HG02678 (cell line): ENCODE results near the gene FAM43A.

ENCODE experiments used
- ATAC-seq: cut with Tn5 transposase; IDR thresholded peaks from one replicate; pipeline ENCODE4 v1.9.1; 2021; ENCODE audit warnings: mild to moderate bottlenecking, moderate library complexity; ENCODE audit not compliant: unreplicated experiment

The FAM43A gene

DNA sequence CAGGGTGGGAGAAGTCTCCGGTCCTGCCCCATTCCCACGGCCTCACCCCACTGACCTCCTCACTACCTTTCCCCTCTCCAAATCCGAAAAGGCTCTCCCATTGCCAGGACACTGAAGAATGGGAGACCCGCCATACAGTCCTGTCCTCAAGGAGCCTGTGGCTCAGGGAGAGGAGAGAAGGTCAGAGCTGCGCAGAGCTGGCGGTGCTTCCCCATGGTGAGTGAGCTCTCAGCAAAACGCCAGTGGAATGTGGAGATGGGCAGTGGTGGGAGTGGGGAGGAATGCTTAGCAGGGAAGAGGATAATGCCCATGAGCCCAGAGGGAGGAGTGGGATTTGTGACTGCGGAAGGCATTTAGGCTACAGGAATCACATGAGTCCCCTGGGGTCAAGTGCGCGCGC, 20.1 kb downstream of the FAM43A start:
- no peak for ATAC-seq

DNA sequence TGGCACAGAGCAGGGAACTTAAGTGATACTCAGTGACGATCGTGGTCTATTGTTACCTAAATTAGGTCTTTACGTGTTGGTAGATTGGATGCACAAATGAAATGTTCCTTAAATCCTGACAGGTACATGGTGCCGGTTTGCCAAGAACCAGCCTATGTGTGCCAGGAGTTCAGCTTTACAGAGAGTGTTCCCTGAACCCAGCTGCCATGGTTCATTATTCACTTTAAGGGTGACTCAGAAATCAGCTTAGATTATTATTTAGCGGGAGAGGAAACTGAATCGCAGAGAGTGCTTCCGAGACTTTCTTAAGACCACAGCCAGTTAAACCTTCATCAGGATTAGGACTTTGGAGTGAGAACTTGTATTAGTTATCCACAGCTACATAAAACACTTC, 21.5 kb downstream of the FAM43A start:
- ATAC-seq: no peak

DNA sequence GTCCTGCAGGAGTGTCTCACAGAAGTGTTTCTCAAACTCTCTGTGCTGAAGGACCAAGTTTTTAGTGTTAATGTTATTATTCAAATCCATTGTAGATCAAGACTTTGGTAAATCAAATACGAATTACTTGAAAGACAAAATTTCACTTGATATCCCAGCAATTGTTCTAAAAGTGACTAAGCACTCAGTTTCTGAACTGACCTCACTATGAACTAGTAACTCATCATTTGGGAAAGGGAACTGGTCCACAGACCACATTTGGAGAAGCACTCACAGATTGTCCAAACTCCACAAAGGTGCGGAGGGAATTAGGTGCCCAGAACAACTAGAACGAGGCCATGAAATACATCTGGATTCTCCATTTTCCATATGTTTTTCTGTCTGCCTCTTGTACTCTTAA, 25.6 kb downstream of the FAM43A start:
- ATAC-seq: no peak

DNA sequence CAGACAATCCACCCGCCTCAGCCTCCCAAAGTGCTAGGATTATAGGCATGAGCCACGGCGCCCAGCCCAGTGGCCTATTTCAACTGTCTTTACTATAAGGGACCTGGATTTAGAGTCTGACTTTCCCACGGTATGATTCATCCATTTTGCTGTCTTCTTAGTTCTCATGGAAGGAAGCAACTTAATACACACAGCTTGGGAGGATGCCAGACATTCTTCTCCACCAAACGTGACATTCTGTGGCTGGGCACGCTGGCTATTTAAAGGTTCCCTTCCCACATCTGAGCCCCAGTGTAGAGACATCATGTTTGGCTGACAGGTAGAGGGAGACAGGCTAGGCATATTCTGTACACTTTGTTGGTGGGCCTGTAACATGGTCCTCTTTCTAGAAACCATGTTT, 26.2 kb downstream of the FAM43A start:
- ATAC-seq: no peak

DNA sequence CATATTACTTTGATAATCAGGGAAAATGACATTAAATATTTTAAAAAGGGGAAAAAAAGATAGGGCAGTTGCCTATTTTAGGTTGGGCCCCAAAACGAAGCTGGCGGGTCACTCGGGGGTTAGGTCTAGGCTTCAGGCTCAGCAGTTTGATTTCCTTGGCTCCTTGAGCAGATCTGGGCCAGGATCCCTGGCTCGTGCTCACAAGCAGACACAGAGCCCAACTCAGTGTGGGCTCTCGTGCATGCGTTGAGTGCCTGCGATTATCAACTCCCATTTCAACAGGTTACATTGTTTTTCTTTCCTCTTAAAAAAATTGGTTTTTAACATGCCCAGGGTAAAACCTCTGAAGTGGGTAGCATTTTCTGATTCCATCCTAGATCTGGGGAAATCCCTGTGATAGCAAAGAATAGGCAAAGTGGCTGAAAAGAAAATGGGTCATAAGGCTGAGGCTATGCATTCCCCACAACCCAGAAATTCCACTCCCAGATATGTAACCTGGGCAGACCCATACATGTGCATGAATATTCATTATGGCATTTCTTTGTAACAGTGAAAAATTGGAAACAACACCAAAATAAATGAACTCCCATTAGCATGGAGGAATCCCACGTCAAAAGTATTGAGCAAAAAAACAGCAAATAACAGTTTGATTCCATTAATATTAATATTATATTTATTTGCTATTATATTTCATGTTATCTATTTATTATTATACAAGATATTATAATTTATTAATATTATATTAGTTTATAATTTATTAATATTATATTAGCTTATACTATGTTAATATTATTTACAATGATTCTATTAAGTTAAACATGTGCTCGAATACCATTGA, 27.8 kb downstream of the FAM43A start:
- ATAC-seq: no peak

DNA sequence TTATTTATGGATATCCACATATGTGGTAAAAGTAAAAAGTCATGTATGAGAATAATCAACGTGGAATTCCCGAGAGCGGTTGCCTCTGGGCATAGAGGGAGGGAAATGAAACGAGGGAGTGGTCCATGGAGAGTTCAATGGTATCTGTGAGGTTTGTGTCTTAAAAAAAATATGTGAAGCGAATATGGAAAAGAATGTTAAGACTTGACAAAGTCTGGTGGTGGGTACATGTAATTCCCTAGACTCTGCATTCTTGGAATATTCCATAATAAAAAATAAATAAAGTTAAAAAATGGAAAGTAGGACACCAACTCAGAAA, 28.4 kb downstream of the FAM43A start:
- ATAC-seq: no peak

DNA sequence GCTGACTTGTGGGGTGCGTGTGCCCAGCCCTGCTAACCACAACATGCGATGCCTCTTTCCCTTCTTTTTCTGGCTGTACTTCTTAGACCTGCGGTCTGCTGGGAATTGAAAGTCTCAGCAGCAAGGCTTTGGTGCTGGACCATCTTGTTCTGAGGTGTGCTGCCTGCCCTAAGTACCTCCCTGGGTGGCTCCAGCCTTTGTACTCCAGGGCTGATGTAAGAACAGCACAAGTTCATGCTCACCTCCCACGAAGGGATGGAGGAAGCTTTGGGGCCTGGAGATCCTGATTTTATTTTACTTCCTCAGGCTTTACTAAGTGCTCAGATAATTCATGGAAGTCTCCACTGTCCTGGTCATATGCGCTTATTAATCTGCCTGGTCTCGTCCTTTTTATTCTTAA, 28.9 kb downstream of the FAM43A start:
- no peak for ATAC-seq

DNA sequence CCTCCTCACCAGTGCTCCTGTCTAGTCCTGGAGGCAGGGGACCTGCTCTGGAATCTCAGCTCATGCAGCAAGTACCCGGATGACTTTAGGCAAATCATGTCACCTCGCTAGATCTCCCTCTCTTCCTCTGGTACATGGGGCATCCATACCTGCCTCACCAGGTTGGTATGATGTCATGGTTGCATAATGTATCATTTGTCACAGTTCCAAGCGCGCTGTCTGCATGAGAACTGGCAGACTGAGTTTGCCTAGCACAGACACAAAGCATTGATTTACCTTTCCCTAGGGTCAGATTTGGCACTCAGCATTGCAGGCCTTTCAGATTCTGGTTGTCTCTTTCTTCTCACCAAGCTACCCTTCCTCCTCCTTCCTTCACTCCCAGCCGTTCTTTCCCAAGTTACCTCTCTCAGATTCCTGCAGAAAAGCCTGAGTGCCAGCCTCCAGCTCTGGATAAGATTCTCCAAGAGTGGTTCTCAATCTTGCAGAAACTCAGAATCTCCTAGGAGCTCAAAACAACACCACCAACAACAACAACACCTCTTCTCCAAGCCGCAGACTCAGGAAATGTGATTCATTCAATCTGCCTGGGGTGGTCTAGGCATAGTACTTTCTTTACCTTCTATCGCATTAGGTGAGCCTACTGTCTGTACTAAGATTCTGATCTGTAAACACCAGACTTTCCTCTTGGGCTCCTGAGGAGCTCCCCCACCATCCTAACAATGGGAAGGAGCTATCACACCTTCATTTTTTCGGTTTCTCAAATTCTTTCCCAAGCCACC, 29.5 kb downstream of the FAM43A start:
- ATAC-seq: no peak

DNA sequence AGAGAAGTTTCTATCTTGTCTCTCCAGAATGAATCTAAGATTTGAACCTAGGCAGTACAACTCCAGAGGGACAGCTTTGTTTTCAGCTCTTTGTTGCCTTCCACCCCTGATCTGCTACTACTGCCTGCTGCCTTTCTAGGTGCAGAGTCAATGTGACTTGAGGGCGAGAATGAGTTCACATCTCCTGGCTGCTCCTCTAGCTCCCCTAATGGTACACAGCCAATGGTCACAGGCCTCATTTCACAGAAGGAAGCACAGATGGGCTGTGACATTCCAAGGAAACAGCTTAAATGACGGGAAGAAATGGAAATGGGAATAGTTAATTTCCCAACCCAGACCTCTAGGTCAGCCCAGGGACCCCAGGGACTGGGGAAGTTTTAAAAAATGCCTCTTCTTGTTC, 32.4 kb downstream of the FAM43A start:
- no peak for ATAC-seq

DNA sequence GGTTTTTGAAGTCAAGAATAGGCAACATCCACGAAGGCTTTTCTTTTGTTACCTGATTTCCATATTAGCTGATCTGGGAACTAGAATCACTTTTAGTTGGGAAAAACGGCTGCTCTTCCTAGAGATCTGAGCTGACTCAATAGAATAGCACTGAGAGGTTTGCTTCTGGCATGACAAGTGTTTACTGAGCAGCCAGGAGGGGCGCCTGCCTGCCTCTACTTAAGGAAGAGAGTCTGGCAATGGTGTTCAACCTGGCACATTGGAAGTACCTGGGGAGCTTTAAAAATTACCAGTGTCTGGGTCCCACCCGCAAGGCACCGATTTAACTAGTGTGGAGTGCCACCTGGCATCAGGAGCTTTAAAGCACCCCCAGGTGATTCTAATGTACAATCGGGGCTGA, 34.4 kb downstream of the FAM43A start:
- no peak for ATAC-seq

DNA sequence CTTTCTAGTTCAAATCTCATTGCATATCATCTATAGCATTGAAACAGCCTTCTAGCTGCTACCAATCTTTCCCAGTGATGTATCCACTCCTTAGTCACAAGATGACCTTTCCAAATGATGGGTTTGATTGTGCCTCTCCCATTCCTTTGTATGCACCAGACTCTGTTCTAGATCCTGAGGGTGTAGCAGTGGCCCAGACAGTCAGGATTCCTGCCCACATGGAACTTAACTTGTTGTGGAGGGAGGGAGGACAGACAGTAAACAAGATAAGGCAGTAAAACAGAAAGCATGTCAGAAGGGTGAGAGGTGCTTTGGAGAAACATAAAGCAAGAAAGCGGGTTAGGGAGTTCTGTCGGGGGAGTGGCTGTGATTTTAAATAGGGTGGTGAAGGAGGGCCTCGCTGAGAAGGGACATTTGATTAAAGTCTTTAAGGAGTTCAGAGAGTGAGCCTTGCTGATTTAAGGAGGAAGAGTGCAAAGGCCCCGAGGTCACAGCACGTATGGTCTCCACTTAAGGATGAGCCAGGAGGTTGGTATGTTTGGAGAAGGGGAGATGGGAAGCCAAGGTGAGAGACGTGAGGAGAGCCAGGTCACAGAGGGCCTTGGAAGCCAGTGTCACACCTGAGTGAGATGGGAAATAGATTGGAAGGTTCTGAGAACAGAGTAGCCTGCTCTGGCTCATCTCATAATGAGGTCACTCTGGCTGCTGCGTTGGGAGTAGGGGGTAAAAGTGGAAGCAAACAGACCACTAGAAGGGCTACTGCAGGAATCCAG, 38.3 kb downstream of the FAM43A start:
- ATAC-seq: no peak

DNA sequence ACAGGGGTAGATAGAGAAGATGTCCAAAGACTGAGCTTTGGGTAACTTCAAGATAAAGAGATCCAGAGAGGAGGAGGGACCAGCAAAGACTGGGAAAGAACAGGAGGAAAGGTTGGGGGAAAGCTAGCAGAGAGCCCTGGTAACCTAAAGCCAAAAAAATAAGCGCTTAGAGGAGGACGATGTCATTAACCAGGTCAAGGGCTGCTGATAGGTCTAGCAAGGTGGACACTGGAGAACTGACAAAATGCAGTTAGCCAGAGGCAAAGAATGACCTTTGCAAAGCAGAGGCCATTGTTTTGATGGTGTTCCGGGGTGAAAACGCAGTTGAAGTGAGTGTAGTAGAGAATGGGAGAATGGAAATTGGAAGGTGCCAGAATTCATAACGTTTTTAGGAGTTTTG, 39.7 kb downstream of the FAM43A start:
- ATAC-seq: no peak

DNA sequence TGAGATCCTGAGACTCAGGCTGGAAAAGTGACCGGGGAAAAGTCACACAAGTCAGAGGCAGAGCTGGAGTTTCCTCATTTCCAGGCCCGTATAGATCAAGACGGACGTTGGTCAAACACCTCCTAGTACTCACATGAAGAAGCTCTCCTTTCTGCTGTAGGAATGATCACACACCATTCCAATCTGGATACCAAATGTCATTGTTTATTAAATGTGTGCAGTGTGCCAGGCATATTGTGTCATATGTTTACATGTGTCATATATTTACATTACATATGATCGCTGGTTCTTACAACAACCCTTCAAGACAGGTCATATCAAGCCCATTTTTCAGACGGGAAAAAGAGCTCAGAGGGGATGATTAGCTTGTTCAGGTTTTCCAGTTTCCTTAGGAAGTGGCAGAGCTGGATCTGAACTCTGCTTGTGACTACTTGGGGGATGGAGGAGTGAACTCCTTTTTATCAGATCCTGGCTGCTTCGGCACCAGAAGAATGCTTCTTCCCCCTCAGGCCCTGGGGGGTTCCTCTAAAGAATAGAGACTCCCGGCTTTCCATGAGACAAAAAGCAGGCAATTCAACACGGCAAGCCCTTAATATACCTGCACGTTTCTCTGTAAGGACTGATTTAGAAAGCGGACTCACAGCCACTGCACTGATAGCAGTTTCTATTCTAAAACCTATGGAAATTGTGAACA, 41.9 kb downstream of the FAM43A start:
- ATAC-seq: no peak

DNA sequence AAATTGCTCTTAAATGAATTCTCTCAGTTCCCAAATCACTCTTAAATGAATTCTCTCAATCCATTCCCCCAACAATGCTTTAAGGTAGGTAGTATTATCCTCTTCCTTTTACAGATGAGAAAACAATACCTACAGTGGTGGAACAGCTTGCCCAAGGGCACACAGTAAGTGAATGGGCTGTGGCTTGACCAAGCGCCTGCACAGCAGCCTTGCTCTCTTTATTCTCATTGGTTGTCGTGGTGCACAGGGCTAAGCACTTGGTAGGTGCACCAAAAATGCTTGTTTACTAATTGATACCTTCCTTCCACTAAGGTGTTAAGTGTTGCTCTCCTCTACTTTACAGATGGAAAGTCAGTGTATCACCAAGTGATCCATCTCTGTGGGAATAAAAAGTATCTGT, 43.3 kb downstream of the FAM43A start:
- no peak for ATAC-seq

DNA sequence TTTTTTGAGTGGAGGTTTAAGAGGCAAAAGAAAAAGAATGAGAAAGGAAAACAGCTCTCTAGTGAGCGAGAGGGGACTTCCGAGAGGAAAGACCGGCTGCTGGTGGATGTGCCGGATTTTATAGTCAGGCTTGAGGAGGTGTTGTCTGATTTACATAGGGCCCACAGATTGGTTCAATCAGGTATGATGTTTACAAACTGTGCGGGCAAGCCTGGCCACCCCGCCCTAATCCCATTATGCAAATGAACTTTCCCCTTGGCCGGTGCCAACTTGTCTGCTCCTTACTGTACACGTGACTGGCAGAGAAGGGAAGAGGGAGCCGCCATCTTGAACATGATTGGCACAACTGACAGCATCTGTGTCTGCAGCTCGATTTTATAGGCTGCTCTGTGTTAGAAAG, 44.7 kb downstream of the FAM43A start:
- ATAC-seq: no peak

DNA sequence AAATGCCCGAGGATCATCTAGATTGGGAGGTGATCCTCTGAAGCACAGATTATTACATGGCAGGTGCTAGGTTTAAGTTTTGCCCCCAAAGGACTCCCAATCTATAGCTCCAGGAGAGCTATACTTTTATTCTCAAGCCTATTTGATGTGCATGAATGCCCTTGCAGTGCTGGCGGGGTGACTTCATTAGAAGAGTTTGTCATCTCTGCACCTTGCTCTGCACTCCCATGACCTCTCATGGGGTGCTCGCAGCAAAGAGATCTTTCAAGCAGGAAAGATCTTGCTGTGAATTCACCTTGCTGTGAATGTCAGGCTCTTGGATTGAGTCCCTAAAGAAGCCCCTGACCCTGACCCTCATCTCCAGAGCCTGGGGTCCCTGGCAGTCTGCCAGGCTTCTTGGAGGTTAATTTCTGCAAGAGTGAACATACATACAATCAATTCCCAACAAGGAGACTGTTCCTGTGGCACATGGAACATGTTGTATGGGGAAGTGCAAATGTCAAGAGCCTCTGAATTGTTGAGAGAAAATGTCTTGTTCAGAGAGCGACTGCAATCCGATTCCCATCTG, 45.9 kb downstream of the FAM43A start:
- ATAC-seq: no peak

DNA sequence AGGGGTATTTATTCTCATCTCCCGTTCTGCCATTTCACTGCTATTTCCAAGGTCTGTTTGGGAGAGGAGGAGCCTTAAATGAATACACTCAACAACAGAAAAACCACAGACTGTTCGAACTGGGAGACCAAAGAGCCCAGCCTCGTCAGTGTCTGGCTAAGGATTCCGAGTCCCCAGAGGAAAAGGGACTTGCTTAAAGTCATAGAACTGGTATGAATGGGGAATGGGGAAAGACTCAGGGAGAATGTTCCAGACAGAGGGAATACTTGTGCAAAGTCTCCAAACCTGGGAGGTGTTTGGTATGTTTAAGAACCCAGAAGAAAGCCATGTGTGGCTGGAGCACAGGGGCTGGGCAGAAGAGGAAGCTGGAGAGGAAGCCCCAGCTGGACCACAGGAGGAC, 46.9 kb downstream of the FAM43A start:
- ATAC-seq: no peak

DNA sequence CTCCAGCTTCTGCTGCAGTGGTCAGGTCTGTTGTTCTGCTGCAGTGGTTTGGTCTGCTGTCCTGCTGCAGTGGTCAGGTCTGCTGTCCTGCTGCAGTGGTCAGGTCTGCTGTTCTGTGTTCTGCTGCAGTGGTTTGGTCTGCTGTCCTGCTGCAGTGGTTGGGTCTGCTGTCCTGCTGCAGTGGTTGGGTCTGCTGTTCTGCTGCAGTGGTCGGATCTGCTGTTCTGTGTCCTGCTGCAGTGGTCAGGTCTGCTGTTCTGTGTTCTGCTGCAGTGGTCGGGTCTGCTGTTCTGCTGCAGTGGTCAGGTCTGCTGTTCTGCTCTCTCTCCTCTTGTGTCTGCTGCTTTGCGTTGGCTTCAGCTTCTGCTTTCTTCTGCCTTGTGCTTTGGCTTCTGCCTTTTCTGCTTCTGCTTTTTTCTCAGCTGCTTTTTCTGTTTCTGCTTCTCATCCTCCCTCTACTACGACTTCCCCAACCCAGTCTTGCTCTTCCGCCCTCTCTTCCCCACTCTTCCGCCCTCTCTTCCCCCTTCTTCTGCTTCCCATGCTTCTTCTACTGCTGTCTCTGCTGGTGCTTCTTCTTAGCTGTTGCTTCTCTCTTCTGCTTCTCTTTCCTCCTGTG, 50.7 kb downstream of the FAM43A start:
- ATAC-seq: no peak

DNA sequence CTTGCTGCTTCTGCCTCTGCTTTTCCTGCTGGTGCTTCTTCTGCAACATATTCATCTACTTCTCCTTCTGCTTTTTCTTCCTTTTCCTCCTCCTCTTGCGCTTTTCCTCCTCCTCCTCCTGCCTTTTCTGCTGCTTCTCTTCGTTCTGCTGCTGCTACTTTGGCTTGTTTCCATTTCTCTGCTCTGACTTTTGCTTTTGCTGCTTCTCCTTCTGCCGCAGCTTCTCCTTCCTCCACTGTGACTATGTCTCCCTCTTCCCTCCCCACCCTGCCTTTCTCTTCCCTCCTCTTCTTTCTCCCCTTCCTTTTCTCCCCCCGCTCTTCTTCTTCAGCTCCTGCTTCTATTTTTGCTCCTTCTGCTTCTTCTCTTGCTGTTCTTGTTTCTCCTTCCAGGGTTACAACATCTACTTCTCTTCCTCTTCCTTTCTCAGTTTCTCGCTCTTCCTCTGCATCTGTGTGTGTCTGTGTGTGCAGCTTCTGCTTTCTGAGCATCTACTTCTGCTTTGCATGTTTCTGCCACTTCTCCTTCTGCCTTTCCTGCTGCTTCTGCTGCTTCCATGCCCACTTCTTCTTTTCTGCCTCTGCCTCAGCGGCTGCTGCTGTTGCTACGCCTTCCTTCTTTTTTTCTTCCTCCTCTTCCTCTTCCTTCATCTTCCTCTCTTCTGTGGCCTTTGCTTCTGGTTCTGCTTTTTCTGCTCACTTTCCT, 51.4 kb downstream of the FAM43A start:
- peak; percentile 52 for ATAC-seq
